GM21576 (cell line): ENCODE data around the gene DIAPH3.

Experiments
- ATAC-seq: cut with Tn5 transposase; IDR thresholded peaks from one replicate; pipeline ENCODE4 v1.9.1; 2021; ENCODE audit warnings: mild to moderate bottlenecking, moderate library complexity; ENCODE audit not compliant: unreplicated experiment

The DIAPH3 gene

DNA sequence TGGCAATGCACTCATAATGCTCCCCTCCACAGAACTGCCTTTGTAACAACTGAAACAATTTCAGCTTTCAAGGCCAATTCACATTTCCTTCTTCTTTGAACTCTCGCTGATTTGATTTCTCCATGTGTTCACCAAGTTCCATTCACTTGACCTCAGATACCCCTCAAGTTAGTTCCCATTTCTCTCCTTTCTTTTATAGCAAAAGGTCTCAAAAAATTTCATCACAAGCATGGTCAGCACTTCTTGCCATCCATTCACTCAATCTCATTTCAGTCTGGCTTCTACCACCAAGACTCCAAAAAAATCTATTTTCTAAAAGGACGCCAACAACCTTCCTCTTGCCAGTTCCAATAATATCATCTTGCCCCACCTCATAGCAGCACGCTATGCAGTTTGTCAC, 135.7 kb downstream of the DIAPH3 start:
- ATAC-seq, result no peak

DNA sequence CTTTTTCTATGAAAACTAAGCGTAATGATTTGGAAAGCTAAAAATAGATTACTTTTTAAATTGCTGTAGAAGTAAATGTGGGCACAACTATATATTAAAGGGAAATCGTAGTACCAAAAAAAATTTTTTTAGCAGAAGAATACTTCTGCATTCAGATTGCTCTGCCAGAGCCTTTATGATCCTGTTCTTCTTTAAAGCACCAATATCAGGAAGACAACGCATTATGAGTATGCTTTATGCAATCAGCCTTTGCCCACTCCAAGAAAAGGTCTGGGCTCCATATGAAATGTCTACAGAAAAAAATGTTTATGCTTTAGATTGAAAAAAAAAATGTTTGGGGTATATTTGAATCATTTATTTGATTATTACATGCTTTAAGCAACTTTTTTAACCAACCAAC, 137.4 kb downstream of the DIAPH3 start:
- ATAC-seq, result no peak

DNA sequence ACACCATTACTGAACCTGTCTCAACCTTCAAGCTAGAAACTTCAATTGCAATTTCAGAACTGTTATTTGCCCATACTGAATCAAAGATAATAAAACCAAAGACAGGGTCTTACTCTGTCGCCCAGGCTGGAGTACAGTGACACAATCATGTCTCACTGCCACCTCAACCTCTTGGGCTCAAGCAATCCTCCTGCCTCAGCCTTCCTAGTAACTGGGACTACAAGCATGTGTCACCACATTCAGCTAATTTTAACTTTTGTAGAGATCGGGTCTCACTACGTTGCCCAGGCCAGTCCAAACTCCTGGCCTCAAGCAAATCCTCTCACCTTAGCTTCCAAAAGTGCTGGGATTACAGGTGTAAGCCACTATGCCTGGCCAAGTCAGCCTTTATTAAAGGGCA, 143.4 kb downstream of the DIAPH3 start:
- ATAC-seq, result no peak

DNA sequence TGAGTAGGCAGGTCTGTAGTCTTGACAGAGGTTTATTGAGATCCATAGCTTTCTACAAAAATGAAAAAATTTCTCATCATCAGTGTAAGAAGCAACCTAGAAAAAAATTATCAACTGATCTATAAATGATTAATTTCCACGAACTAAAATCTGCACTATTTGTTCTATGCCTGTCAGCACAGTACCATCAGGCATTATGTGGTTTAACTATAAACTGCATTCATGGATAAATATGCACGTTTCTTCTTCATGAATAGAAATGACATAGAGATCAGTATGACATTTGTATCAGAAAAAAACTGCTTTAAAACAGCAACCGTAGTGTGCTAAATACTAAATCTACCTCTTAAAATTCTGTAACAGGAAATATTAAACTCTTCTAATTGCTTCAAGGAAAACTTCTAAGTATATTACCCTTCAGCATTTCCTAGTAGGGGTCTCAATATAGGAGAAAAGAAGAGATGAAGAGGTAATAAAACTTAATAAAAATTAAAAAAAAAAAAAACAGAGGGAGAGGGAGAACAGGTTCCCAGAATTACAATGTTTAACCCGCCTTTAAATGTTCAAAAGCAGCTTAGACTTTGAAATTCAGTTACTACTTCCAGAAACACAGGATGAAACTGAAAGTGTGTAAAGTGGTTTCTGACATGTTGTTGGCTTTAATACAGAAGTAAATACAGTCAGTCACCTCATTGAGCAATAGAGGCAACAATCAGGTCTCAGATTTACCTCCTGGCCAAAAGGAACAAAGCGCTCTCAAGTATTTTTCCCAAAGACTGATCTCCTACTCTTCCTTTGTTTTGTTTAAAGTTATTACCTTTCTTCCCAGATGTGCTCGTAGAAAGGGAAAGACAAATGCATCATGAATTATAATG, 144.4 kb downstream of the DIAPH3 start:
- ATAC-seq, result peak; percentile 77

DNA sequence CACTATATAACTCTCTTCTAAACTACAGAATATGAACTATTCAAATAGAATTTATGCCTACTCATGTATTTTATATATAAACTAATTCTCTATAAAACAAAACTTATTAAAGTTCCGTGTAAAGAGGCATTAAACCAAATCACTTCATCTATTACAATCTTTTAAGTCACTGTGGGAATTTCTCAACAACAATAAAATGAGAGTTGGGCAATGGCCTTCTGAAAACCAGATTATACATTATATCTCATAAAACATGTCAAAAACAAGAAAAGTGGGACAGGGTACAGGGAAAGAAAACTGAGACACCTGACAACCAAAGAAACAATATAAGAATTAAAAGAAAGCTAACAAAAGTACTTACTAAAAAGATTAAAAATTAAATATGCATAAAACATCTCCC, 145.2 kb downstream of the DIAPH3 start:
- ATAC-seq, result no peak

DNA sequence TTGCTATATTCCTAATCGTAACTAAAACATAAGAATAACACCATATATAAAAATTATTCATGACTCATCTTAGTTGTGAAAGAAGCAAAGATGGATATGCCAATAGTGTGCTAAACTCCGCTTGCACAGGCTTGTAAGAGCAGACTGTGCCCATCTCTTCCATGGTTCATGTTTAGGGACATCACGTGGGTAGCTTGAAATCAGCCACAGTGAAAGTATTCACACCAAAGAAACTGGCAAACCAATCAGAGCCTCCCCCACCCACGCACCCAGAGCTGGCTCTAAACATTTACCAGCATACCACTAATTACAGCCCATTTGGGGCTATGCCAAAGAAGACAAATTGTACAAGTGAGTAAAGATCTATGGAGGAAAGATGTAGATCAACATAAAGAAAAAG, 147.5 kb downstream of the DIAPH3 start:
- no peak for ATAC-seq

DNA sequence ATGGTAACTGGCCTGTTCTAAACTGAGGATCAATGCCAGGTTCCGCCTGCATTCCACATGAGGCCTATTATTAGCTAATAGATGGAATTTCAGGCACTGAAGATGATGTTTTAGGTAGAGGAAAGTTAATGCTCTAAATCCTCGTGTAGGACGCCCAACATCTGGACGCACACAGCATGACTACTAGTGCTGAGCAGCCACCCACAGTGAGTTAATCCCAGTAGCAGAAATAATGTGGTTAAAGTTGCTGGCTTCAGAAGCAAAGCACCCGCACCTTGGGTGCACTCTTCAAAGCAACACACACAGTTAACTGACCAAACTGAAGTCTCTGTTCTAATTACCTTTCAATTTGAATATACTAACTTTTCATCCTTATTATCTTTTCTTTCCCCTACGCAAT, 150.6 kb downstream of the DIAPH3 start:
- no peak for ATAC-seq

DNA sequence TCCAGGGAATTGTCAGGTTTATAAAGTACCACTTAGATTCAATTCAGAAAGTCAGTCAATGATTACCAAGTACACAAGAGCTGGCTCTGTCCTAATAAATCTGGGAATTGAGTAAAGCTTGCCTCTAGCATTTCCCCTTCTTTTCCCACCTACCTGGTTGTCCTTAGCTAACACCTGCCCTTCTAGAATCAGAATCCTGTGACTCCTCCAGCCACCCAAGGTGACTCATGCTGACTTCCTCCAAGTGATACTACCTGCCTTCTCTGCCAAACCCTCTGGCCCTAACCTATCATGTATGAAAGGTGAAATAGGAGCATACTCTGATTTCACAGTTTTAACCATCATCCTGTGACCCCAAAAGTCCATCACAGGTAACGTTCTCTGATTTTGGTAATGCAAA, 151.2 kb downstream of the DIAPH3 start:
- no peak for ATAC-seq

DNA sequence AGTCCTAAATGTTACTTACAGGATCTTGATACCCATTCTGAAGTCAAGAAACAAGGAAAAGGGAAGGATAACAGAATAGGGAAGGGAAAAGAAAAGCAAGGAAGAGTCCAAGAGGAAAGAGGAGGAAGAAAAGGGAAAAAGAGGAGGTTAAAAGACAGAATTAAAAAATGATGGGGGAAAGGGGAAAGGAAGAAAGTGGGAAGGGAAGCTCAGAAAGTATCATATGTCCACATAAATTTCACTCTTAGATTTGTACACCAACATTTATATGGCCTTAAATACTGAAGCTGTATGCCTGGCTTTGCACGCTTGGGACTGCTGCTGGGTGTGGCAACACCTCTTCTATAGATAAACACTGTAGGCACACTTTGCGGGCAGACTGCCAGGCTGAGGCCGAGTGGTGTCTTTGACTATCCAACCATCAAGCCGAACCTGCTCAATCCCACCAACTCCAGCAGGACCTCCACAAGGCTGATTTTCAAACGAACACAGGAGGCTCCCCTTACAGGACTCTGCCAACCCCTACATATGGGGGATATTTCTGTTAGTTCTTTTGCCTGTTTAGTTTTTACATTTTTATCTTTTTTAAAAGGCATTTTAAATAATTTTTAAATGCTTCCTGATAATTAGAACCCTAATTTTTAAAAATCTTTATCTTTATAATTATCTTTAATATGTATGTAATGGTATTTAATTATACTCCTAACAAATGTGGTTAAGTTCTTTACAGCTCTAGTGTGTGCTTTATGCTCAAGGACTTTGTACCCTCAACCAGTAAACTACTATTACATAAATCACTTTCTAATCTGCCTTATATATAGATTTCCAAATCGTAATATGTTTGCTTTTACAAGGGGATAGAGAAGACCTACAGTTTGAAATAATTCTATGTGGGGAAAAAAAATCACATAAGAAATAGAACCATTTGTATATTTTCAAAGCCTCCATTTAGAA, 154.2 kb downstream of the DIAPH3 start:
- no peak for ATAC-seq

DNA sequence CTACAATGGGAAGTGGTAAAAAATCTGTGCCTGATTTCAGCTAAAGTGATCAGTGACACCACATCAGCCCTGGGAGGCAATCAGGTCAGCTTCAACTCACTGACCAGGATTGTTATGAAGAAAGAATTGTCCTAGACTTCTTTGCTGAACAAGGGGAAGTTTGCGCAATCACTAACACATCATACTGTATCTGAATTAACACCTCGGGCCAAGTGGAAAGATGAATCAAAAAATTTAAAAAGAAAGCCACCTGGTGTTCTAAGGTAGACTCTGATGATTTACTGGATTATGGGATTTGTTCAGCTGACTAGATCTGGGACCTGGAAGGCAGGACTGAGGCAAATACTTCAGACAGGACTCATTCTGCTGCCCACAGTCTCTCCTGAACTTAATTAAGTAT, 161.8 kb downstream of the DIAPH3 start:
- ATAC-seq, result no peak

DNA sequence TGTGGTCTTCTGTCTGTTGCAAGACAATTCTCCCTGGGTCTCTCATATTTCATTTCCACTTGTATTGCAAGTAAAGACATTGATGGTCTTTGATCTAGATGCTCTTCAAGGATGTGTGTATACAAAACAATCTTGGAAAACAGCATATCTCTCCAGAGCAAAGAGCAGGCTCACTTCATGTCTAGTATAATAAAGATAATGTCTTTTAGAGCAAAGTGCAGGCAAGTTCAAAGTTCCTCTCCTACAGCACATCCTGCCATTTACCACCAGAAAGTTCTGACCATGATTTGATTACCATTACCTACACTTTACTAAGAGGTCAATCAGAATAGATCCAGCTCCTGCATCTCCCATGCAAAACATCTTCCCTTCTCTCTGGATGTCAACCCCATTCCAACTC, 162.8 kb downstream of the DIAPH3 start:
- no peak for ATAC-seq

DNA sequence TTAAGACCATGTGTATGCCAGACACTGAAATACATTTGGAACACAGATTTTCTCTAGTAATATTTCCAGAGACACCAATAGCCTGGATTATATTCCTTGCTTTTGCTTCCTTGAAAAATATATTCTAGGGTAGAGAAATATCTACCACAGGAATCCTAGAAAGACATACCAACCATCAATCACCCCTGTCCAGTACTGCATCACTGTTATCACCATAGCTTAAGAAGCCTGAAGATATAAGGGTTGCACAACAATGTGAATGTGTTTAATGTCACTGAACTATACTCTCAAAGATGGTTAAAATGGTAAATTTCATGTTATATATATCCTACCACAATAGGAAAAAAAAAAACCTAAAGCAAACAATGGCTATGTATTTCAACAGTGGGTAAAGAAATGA, 163.6 kb downstream of the DIAPH3 start:
- ATAC-seq, result no peak

DNA sequence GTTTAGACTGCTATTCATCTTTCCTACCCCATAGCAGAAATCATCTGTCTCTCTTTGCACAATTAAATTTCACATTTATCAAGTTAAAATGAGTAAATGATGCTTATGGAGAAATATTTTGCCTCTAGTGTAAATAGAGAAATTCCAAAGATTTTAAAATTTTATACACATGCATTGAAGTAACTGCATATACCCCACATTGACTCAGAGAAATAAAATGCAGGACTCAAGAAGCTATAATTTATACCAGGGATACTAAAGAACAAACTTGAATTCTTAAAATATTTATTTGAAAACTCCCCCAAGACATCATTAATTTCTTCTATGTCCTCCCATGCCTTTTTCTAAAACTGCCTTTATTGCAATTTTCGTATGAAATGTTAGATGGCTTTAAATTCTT, 165.8 kb downstream of the DIAPH3 start:
- ATAC-seq, result no peak

DNA sequence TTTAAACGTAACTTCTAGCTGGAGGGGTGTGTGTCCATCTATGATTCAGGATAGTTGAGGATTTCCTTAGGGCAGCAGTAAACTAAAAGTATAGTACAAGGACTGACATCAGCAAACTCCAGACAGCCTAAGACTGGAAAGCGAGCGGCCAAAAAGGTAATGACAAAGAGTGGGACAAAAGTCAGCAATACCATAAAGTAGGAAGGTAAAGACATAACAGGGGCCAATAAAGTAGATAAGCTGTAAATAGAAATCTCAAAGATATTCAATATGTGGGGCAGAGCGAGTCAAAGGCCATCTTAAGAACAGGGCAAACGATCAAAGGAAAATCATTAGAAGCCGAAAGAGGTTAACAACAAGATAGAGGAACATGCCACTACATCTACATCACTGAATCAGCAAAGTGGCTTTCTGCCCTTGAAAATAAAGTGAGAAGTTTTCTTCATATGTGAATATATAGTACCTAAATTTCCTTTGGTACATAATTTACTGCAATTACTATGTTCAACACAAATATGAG, 167.2 kb downstream of the DIAPH3 start:
- ATAC-seq, result no peak

DNA sequence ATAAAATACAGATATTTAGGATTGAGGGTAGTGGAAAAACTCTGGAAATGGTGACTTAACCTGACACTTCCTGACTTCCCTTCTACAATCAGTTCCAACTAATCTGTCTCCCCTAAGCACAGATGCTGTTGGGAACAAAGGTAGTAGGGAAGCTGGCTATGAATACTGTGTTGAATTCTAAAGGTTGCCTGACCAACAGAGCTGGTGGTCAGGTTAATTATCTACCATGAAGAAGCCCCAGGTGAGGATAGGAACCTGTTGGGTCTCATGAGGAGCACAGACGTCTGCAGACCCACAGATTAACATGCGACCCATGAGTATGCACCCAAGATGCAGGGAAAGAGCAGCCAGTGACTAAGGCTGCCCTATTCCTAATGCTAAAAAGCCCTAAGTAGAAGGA, 172.3 kb downstream of the DIAPH3 start:
- no peak for ATAC-seq

DNA sequence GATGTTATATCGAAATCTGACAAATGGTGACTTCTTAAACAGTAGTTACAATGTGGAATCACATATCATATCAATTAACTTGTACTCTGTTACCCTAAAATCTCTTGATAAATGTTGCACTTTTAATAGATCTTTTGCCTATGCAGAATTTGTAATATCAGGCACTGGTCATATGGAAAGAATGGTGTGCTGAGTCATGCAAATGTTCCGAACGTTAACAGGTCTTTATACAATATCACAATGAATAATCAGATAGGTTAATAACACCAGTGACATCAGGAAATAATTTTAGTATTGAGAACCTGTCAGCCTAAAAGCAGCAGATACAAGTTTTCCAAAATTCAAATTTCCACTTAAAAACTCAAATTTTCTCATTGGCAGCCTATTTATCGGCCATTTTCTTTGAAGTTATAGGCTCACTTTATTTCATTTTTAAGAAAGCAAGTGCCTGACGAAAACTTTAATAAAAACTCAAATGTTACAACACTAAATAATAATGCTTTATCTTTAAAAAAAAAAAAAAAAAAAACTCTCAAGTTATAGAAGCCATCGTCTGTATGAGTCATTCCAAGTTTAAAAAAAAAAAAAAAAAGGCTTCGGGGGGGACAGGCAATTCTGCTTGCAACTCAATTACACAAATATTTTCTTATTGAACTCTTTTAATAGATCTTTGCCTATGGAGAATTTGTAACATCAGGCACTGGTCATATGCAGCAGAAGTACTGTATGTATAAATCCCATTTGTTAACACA, 180.9 kb downstream of the DIAPH3 start:
- no peak for ATAC-seq

DNA sequence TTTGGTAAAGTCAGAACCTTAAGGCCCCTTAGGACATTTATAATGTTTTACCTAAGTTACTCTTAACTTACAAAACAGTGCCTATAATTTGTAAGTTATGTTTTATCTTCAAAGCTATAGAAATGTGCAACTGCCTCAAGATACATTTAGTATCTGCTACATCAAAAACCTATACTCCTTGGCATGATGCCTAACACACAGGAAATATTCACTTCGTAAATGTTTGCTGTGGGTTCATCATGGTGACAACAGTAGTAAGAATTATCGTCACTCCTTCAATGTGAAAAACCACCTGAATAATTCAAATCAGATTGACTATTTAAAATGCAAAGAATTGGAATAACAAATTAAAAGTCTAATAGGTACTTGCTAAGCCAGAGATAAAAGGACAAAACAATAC, 184.1 kb downstream of the DIAPH3 start:
- no peak for ATAC-seq

DNA sequence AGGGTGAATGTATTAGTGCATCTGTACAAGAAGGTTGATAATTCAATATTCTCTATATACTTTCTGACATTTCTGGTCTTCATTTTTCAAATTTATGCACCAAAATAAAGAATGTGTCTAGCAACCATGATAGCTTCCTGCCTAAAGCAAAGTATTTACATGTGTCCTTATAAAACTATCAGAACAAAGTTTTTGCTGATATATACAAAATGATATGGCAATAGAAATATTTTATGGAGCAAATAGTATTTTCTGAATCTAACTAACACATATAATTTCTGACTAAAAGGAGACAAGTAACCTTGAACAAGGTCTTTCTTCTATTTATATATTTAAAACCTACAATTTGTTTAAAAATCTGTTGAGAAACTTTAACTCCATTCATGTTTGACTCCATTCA, 184.9 kb downstream of the DIAPH3 start:
- no peak for ATAC-seq

DNA sequence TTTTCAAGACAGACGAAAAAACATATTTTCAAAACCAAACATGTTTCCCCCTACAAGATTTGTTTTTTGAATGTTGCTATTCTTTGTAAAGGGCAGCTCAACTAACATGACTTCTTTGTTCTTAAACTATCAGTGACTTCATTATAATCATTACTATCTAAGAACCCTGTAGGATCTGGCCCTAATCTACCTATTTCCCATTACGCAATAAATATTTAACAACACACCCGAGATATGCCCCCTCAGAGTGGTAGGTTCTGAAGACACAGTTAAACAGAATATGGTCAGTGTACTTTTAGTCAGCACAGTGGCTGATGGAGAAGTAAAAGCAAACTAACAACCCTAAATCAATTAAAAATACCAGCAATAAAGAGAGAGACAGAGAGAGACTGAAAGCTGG, 186.9 kb downstream of the DIAPH3 start:
- ATAC-seq, result no peak

DNA sequence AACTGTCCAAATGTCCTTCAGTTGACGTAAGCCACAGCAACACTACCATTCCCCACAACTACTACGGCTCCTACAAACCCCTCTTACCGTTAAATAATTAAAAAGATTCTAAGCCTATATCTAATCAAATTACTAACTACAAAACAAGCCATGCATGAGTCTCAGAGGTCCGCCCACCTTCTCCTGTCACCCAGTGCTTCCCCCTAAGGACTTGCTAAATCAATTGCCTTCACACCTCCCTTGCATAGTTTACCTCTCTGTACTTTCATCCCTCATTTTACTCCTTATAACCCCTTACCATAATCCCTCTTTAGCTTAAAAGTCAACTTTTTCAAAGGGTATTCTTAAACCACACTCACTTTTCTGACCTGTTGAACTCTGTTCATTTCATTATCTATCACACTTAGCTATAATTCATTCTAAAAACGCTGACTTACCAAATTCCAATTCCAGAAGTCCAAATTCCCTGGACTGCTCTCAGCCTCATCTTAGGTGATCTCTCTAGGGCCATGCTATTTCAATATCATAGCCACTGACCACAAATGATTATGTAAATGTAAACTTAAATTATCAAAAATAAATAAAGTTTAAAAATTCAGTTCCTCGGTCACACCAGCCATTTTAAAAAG, 187.8 kb downstream of the DIAPH3 start:
- no peak for ATAC-seq

DNA sequence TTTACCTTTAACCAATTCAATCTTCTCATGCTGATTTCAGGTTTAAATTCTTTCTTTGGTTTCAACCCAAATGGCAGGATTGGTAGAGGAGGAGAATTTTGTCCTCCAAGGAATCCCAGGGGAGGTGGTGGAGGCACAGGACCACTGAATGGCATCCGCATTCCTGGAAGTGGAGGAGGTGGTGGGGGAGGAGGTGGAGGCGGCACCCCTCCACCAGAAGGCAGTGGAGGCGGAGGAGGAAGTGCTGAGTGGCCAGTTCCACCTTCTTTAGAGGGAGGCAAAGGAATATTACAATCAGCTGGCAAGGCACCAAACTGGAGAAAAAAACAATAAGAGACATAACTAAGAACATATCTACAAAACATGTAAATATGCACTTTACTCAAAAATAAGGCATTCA, 192.9 kb downstream of the DIAPH3 start:
- ATAC-seq, result no peak
